Stimulated activated CD4-positive, alpha-beta T cell treated with anti-CD3 and anti-CD28 coated beads, Interleukin-12 subunit alpha, Interleukin-12 subunit beta, amount 100 ng/mL, for 4 hours (primary cell): ENCODE results near the gene CHAT.

Experiments
- DNase-seq: peaks from one replicate; pipeline ENCODE4 v3.0.0-alpha.2; 2020

CHAT gene

GRCh38 chr10:49613882-49614241, at the start of gene CHAT:
Gene CHAT (plus strand): TSS chr10:49614037. CDS start chr10:49614190, 153 bp downstream.
- DNase-seq = no peak

- no peak for DNase-seq
These were observed 49.3 kb upstream of the CHAT start for GRCh38 chr10:49564461-49565009.

- no peak for DNase-seq
These were observed 46.0 kb upstream of the CHAT start for GRCh38 chr10:49567810-49568209.

- no peak for DNase-seq
These were observed 45.6 kb upstream of the CHAT start for GRCh38 chr10:49568235-49568634.

- no peak for DNase-seq
These were observed 44.7 kb upstream of the CHAT start for GRCh38 chr10:49569031-49569631.

- no peak for DNase-seq
These were observed 42.4 kb upstream of the CHAT start for GRCh38 chr10:49571388-49571787.

GRCh38 chr10:49572594-49573114, 41.2 kb upstream of the CHAT start:
- no peak for DNase-seq

- DNase-seq = no peak
These were observed 38.3 kb upstream of the CHAT start for GRCh38 chr10:49575489-49576072.

- no peak for DNase-seq
These were observed 36.5 kb upstream of the CHAT start for GRCh38 chr10:49577182-49577925.

GRCh38 chr10:49578392-49578791, 35.4 kb upstream of the CHAT start:
- no peak for DNase-seq

GRCh38 chr10:49579621-49580020, 34.2 kb upstream of the CHAT start:
- no peak for DNase-seq

- DNase-seq = no peak
These were observed 28.4 kb upstream of the CHAT start for GRCh38 chr10:49585387-49585786.

GRCh38 chr10:49587981-49588380, 25.9 kb upstream of the CHAT start:
- DNase-seq = no peak

GRCh38 chr10:49592726-49593563, 20.9 kb upstream of the CHAT start:
- peak; percentile 46 for DNase-seq

- no peak for DNase-seq
These were observed 20.3 kb upstream of the CHAT start for GRCh38 chr10:49593564-49593875.

- no peak for DNase-seq
These were observed 19.8 kb upstream of the CHAT start for GRCh38 chr10:49593998-49594397.

GRCh38 chr10:49594594-49594993, 19.2 kb upstream of the CHAT start:
- DNase-seq = no peak

GRCh38 chr10:49595003-49595712, 18.7 kb upstream of the CHAT start:
- no peak for DNase-seq

- no peak for DNase-seq
These were observed 17.9 kb upstream of the CHAT start for GRCh38 chr10:49595713-49596492.

GRCh38 chr10:49596493-49596809, 17.4 kb upstream of the CHAT start:
- no peak for DNase-seq

GRCh38 chr10:49596836-49597235, 17.0 kb upstream of the CHAT start:
- DNase-seq = no peak
